ENCODE data around the gene ZMIZ1.

GRCh38 chr10:79286318-79286951, 217.7 kb downstream of the ZMIZ1 start:
- TF ChIP-seq CTCF (IDR thresholded peaks at IDR 0.05) (no peak), POLR2AphosphoS5 (IDR thresholded peaks at IDR 0.05; ENCODE audit: low read depth, low read length) (no peak), REST (IDR thresholded peaks at IDR 0.05; ENCODE audit: insufficient read depth in 1 of 2, low read depth in 2 of 2, low read length in 1 of 2) (no peak), SIN3A (IDR thresholded peaks at IDR 0.05; ENCODE audit: borderline replicate concordance, insufficient read depth, low read depth, low read length) (no peak)
